Neural cell (in vitro differentiated cells): ENCODE measurements around the gene AXIN1.

Source experiments
- EP300 ChIP-seq: fragments of 450-650 bp; conservative IDR thresholded peaks from 2 replicates; pipeline ENCODE4 v1.6.1; 2014; ENCODE audit warnings: antibody characterized with exemption, mild to moderate bottlenecking, moderate library complexity; ENCODE audit not compliant: poor library complexity, severe bottlenecking
- MXI1 ChIP-seq: fragments of 450-650 bp; conservative IDR thresholded peaks from 2 replicates; pipeline ENCODE4 v1.6.1; 2014; ENCODE audit warnings: antibody characterized with exemption, mild to moderate bottlenecking; ENCODE audit not compliant: poor library complexity, severe bottlenecking
- RAD21 ChIP-seq: fragments of 450-650 bp; conservative IDR thresholded peaks from 2 replicates; pipeline ENCODE4 v1.6.1; 2014; ENCODE audit warnings: antibody characterized with exemption, mild to moderate bottlenecking, moderate library complexity
- REST ChIP-seq: IDR thresholded peaks from 2 replicates; pipeline ENCODE4 v1.6.1; 2012; ENCODE audit warnings: borderline replicate concordance
- SMC3 ChIP-seq: fragments of 450-650 bp; conservative IDR thresholded peaks from 2 replicates; pipeline ENCODE4 v1.6.1; 2014; ENCODE audit warnings: antibody characterized with exemption, mild to moderate bottlenecking, moderate library complexity; ENCODE audit not compliant: poor library complexity
- TAF1 ChIP-seq: IDR thresholded peaks from 2 replicates; pipeline ENCODE4 v1.6.1; 2012; ENCODE audit warnings: low read depth
- TF ChIP-seq, protein P1 (sequence below): fragments of 450-650 bp; IDR thresholded peaks from 2 replicates; pipeline ENCODE4 v1.5.1; 2014; ENCODE audit warnings: antibody characterized with exemption, mild to moderate bottlenecking, moderate library complexity; ENCODE audit not compliant: poor library complexity, severe bottlenecking

GRCh38 chr16:379183-379960, 26.8 kb upstream of the AXIN1 start:
- no peak for TF ChIP-seq RAD21
- no peak for TF ChIP-seq TAF1
- TF ChIP-seq, protein P1, sequence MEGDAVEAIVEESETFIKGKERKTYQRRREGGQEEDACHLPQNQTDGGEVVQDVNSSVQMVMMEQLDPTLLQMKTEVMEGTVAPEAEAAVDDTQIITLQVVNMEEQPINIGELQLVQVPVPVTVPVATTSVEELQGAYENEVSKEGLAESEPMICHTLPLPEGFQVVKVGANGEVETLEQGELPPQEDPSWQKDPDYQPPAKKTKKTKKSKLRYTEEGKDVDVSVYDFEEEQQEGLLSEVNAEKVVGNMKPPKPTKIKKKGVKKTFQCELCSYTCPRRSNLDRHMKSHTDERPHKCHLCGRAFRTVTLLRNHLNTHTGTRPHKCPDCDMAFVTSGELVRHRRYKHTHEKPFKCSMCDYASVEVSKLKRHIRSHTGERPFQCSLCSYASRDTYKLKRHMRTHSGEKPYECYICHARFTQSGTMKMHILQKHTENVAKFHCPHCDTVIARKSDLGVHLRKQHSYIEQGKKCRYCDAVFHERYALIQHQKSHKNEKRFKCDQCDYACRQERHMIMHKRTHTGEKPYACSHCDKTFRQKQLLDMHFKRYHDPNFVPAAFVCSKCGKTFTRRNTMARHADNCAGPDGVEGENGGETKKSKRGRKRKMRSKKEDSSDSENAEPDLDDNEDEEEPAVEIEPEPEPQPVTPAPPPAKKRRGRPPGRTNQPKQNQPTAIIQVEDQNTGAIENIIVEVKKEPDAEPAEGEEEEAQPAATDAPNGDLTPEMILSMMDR: no peak
- TF ChIP-seq EP300: no peak
- TF ChIP-seq MXI1: no peak
- TF ChIP-seq REST: no peak
- TF ChIP-seq SMC3: no peak
